Pancreas (tissue), 10 donors: ENCODE results near the gene ECPAS. TPM values are rescaled to one million over a fixed set of nuclear protein-coding genes. Genes with fewer than 3 reads are reported as not detected.

Experiments used
- ATAC-seq, 4 donors: fragments of 200-7000 bp; cut with Tn5 transposase; one replicate each; pipeline versions ENCODE4 v1.8.0 to v1.9.1; 2020; ENCODE audit warnings: mild to moderate bottlenecking in 4 of 4, moderate library complexity in 4 of 4
- DNase-seq, 6 donors: peaks; one replicate each; pipeline ENCODE4 v3.0.0-alpha.2; 2020
- FAIRE-seq: peaks from 2 replicates; lab custom pipeline; 2012; peaks lifted over from hg19 to GRCh38; lab: Jason Lieb, UNC
- H3K27ac ChIP-seq, 4 donors: fragments of 200-600 bp; sonication (generic); 1 replicate in 3 of 4; 2 replicates in 1 of 4; pipeline versions ENCODE4 v1.5.0 to v1.8.0; 2020
- H3K27me3 ChIP-seq, 4 donors: fragments of 200-600 bp; one replicate each; pipeline ENCODE4 v1.8.0; 2021
- H3K36me3 ChIP-seq, 3 donors: fragments of 200-600 bp; sonication (generic) in 1 of 3; one replicate each; pipeline versions ENCODE4 v1.5.0 to v1.8.0; 2020 to 2021
- H3K4me1 ChIP-seq, 3 donors: fragments of 200-600 bp; one replicate each; pipeline ENCODE4 v1.8.0; 2021
- H3K4me3 ChIP-seq, 4 donors: fragments of 200-600 bp; sonication (generic) in 2 of 4; one replicate each; pipeline versions ENCODE4 v1.5.0 to v1.8.0; 2020 to 2021
- H3K9me3 ChIP-seq, 4 donors: fragments of 200-600 bp; one replicate each; pipeline ENCODE4 v1.8.0; 2021
- CTCF ChIP-seq, 4 donors: fragments of 200-600 bp; sonication (generic) in 3 of 4; IDR thresholded peaks; one replicate each; pipeline versions ENCODE4 v1.5.0 to v1.8.0; 2021; ENCODE audit warnings: antibody characterized with exemption in 4 of 4
- WGBS, 2 donors: extraction: QIAGEN DNeasy Blood & Tissue Kit; methylation state at CpG; one replicate each; pipeline ENCODE4 v1.1.7; 2013; 5-methylcytosine and 5-hydroxymethylcytosine counted together
- intact Hi-C, 3 donors: fragments of 100-400 bp; cut with DNase I; formaldehyde crosslinking; loops; one replicate each; pipeline versions ENCODE4 v1.11.1 to v1.14.2; 2022
- polyA plus RNA-seq, 2 donors: library from polyadenylated mRNA; stranded (reverse); fragments of 200-250 nt; gene quantifications; one replicate each; pipeline ENCODE4 v1.2.3, GENCODE V29; 2013
- total RNA-seq, 6 donors: library from RNA; stranded (reverse); fragmentation: NEBNext Ultra II Directional in 4 of 6; extraction: Animal tissue kit (Norgen Biotek cat#: 25700) in 4 of 6; gene quantifications; one replicate each; pipeline versions ENCODE4 v1.2.1 to v1.2.4, GENCODE V29; 2021 to 2023
- donor health status: healthy with polysubstance abuse.
- donor health status: DM: no; HTN: no; CAD: no; lungs with moderate emphysema.
- donor health status: DM: no; HTN: no; CAD: no.
- donor health status: control.
- donor health status: control.
- donor health status: Bipolar disorder and iron deficiency.
- donor health status: DM: yes; HTN: yes; CAD: no.
- donor health status: DM: no; HTN: no; CAD: no.
- donor health status: DM: no; HTN: no; CAD: no.
- donor health status: DM: yes; HTN: yes; CAD: no.

The ECPAS gene
- total and polyA plus RNA-seq, 8 donors = 12.2 to 43.6 (median 38.6) TPM

- no peak for TF ChIP-seq CTCF (IDR thresholded peaks at IDR 0.05)
- Histone ChIP-seq H3K27ac (no peak overlapping the region), H3K36me3 (no peaks in the 10 kb centered on the region), H3K9me3 (no peaks in the 10 kb centered on the region), H3K27me3 (no peaks in the 10 kb centered on the region), H3K4me3 (no peak overlapping the region), H3K4me1 (peaks cover 0 to 9% (median 5%) of the 10 kb centered on the region in 3 donors)
- DNase-seq (no peak), ATAC-seq (no peak), FAIRE-seq (no peak)
- intact Hi-C loops = no loop called here
- 59 to 63% methylated on average over 2 of the region's 2 CpGs for WGBS, 2 donors
These were observed 9.0 kb downstream of the ECPAS start for GRCh38 chr9:111475195-111475594.

- no peaks in the 10 kb centered on the region for H3K27me3 ChIP-seq
- intact Hi-C loops = no loop called here
- FAIRE-seq (no peak), DNase-seq (no peak), ATAC-seq (peak in 2 of 4 donors; percentile 42 to 46)
- 33 to 44% methylated on average over 3 of the region's 3 CpGs for WGBS, 2 donors
- no peaks in the 10 kb centered on the region for H3K36me3 ChIP-seq
- TF ChIP-seq CTCF (IDR thresholded peaks at IDR 0.05) = no peak
- H3K4me3 ChIP-seq = no peak overlapping the region
- H3K4me1 ChIP-seq = peaks cover 0 to 9% (median 5%) of the 10 kb centered on the region in 3 donors
- no peak overlapping the region for H3K27ac ChIP-seq
- no peaks in the 10 kb centered on the region for H3K9me3 ChIP-seq
These were observed 9.8 kb downstream of the ECPAS start for GRCh38 chr9:111474385-111474784.

GRCh38 chr9:111467778-111468367 lies 16.3 kb downstream of the ECPAS start:
- no peaks in the 10 kb centered on the region for H3K4me1 ChIP-seq
- DNase-seq (no peak), FAIRE-seq (no peak), ATAC-seq (no peak)
- H3K27ac ChIP-seq = no peak overlapping the region
- TF ChIP-seq CTCF (IDR thresholded peaks at IDR 0.05) = no peak
- H3K9me3 ChIP-seq = no peaks in the 10 kb centered on the region
- H3K27me3 ChIP-seq = no peaks in the 10 kb centered on the region
- intact Hi-C loops = no loop called here
- no peak overlapping the region for H3K4me3 ChIP-seq
- 92 to 96% methylated on average over 4 of the region's 4 CpGs for WGBS, 2 donors
- H3K36me3 ChIP-seq = no peaks in the 10 kb centered on the region

GRCh38 chr9:111463048-111463447 lies 21.1 kb downstream of the ECPAS start:
- no peak for DNase-seq
- H3K27me3 ChIP-seq = no peaks in the 10 kb centered on the region
- TF ChIP-seq CTCF (IDR thresholded peaks at IDR 0.05) = no peak
- no peaks in the 10 kb centered on the region for H3K36me3 ChIP-seq
- H3K4me3 ChIP-seq = no peak overlapping the region
- FAIRE-seq = no peak
- 86 to 97% methylated on average over 2 of the region's 2 CpGs for WGBS, 2 donors
- intact Hi-C loops = no loop called here
- H3K9me3 ChIP-seq = no peaks in the 10 kb centered on the region
- H3K27ac ChIP-seq = no peak overlapping the region
- ATAC-seq = peak in 1 of 4 donors; percentile 27
- H3K4me1 ChIP-seq = peaks cover 0 to 16% (median 8%) of the 10 kb centered on the region in 3 donors
